ENCODE measurements around the gene TOP3B.

The TOP3B gene

DNA sequence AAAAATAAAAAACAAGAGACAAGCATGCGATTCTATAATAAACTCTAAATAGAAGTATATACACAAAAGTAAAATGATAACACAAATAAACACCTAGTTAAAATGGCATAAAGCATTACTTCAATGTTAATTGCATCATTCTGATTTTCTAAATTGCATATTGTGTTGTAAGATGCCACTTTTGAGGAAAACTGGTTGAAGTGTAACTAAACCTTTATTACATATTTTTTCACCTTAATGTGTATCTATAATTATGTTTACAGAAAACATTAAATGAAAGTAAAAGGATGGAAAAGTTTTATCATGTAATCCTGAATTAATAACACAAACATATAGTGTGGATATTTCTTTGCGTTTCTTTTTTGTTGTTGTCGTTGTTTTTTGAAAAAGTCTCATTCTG is 45.4 kb upstream of the TOP3B start:
- peak overlapping the region; percentile 75 for H3K4me2 ChIP-seq (ENCODE audit: low read depth, low read length, poor library complexity, severe bottlenecking)
- H3K4me3 ChIP-seq (ENCODE audit: insufficient read depth, low read length, poor library complexity, severe bottlenecking) = no peak overlapping the region
- no peaks in the 10 kb centered on the region for H3K27me3 ChIP-seq (ENCODE audit: low read length)

DNA sequence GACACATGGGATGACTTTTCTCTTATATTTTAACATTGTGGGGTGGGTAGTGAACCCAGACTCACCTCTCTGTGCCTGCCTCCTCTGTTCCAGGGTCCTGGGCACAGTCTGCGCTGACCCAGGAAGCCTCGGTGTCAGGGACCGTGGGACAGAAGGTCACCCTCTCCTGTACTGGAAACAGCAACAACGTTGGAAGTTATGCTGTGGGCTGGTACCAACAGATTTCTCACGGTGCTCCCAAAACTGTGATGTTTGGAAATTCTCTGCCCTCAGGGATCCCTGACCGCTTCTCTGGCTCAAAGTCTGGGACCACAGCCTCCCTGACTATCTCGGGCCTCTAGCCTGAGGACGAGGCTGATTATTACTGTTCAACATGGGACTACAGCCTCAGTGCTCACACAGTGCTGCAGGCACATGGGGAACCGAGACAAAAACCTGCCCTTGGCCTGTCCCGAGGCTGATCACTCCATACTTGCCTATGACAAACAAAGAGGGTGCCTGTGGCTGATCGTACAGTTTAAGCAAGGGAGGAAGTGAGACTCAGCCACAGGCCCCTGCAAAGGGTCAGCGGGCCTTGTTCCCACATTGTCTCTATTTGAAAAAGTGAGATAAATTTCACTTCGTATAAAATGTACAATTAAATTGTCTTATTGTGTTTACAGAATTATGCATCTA is 43.7 kb upstream of the TOP3B start:
- Histone ChIP-seq H3K9me3 (ENCODE audit: insufficient read depth, low read length) (no peaks in the 10 kb centered on the region), H4K20me1 (ENCODE audit: low read depth, low read length) (no peaks in the 10 kb centered on the region), H3K9me2 (replicated peaks; ENCODE audit: insufficient read depth, low read length) (no peaks in the 10 kb centered on the region), H3F3A (ENCODE audit: insufficient read depth) (peaks cover 41% of the 10 kb centered on the region), H3K27me3 (ENCODE audit: low read length) (no peaks in the 10 kb centered on the region), H3K9ac (ENCODE audit: low read length) (peak overlapping the region; percentile 64), H3K4me2 (ENCODE audit: low read depth, low read length, poor library complexity, severe bottlenecking) (peak overlapping the region; percentile 75), H2AFZ (ENCODE audit: low read depth, low read length, severe bottlenecking) (no peak overlapping the region), H3K79me2 (ENCODE audit: insufficient read depth, low read length) (peaks cover 20% of the 10 kb centered on the region; the same call in 1 of the 2 replicates), H3K27ac (ENCODE audit: low read depth, low read length) (peak overlapping the region; percentile 98), H3K36me3 (ENCODE audit: low read length) (peaks cover 2% of the 10 kb centered on the region; the same call in 1 of the 2 replicates), H3K4me3 (ENCODE audit: insufficient read depth, low read length, poor library complexity, severe bottlenecking) (peak overlapping the region; percentile 43)
- TF ChIP-seq, protein P1, sequence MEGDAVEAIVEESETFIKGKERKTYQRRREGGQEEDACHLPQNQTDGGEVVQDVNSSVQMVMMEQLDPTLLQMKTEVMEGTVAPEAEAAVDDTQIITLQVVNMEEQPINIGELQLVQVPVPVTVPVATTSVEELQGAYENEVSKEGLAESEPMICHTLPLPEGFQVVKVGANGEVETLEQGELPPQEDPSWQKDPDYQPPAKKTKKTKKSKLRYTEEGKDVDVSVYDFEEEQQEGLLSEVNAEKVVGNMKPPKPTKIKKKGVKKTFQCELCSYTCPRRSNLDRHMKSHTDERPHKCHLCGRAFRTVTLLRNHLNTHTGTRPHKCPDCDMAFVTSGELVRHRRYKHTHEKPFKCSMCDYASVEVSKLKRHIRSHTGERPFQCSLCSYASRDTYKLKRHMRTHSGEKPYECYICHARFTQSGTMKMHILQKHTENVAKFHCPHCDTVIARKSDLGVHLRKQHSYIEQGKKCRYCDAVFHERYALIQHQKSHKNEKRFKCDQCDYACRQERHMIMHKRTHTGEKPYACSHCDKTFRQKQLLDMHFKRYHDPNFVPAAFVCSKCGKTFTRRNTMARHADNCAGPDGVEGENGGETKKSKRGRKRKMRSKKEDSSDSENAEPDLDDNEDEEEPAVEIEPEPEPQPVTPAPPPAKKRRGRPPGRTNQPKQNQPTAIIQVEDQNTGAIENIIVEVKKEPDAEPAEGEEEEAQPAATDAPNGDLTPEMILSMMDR (IDR thresholded peaks at IDR 0.05; ENCODE audit: insufficient read depth, low read length, poor library complexity, severe bottlenecking) = no peak
- no peak for TF ChIP-seq EZH2phosphoT487 (conservative IDR thresholded peaks at IDR 0.05; ENCODE audit: low read length)

More for the DNA sequence above, 45.4 kb upstream of the TOP3B start:
- Histone ChIP-seq H3K9me2 (replicated peaks; ENCODE audit: insufficient read depth, low read length) (no peaks in the 10 kb centered on the region), H3F3A (ENCODE audit: insufficient read depth) (peaks cover 55% of the 10 kb centered on the region), H4K20me1 (ENCODE audit: low read depth, low read length) (no peaks in the 10 kb centered on the region), H3K36me3 (ENCODE audit: low read length) (no peaks in the 10 kb centered on the region; the same call in 1 of the 2 replicates), H3K79me2 (ENCODE audit: insufficient read depth, low read length) (peaks cover 27% of the 10 kb centered on the region), H3K27ac (ENCODE audit: low read depth, low read length) (peak overlapping the region; percentile 98), H2AFZ (ENCODE audit: low read depth, low read length, severe bottlenecking) (no peak overlapping the region), H3K9me3 (ENCODE audit: insufficient read depth, low read length) (no peaks in the 10 kb centered on the region), H3K9ac (ENCODE audit: low read length) (peak overlapping the region; percentile 26; the same call in 1 of the 2 replicates)
- TF ChIP-seq, protein P1 (IDR thresholded peaks at IDR 0.05; ENCODE audit: insufficient read depth, low read length, poor library complexity, severe bottlenecking) = no peak
- TF ChIP-seq EZH2phosphoT487 (conservative IDR thresholded peaks at IDR 0.05; ENCODE audit: low read length) = no peak

DNA sequence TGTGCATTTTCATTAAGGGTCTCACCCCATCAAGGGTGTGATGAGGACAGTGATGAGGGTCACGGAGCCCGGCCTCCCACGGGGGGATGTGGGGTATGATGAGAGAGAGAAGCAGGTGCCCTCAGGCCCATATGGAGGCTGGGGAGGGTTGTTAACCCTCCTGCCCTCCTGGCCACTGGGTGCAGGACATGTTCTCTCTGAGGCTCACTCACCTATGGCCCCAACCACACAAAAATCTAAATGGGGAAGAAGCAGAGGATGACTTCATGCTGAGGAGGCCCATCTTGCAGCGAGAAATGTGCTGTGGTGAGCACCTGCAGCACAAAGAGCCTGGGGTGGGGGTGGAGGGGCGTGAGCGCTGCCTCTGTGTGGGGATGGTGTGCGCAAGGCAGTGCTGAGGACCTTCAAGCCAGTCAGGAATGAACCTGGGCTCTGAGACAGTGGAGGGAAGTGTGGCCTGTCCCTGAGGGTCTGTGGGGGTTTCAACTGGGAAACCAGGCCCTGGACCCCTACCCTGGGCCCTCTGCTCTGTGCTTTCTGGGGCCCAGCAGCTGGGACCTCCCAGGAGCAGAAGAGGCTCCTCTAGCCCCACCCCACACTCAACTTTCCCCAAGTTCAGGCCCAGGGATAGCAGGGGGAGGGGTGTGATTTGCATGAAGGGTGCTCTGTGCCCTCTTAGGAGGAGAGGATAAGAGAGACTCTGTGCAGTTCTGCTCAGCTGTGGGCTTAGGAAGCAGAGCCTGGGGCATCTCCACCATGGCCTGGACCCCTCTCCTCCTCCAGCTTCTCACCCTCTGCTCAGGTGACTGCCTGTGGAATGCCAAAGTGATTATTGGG is 43.0 kb upstream of the TOP3B start:
- H3K27ac ChIP-seq (ENCODE audit: low read depth, low read length) = peak overlapping the region; percentile 98
- H3K79me2 ChIP-seq (ENCODE audit: insufficient read depth, low read length) = peaks cover 20% of the 10 kb centered on the region; the same call in 1 of the 2 replicates
- H3K9me2 ChIP-seq (replicated peaks; ENCODE audit: insufficient read depth, low read length) = no peaks in the 10 kb centered on the region
- H3K9ac ChIP-seq (ENCODE audit: low read length) = peak overlapping the region; percentile 64
- H2AFZ ChIP-seq (ENCODE audit: low read depth, low read length, severe bottlenecking) = no peak overlapping the region
- H3K4me2 ChIP-seq (ENCODE audit: low read depth, low read length, poor library complexity, severe bottlenecking) = peak overlapping the region; percentile 75
- H3K9me3 ChIP-seq (ENCODE audit: insufficient read depth, low read length) = no peaks in the 10 kb centered on the region
- peaks cover 2% of the 10 kb centered on the region; the same call in 1 of the 2 replicates for H3K36me3 ChIP-seq (ENCODE audit: low read length)
- no peaks in the 10 kb centered on the region for H4K20me1 ChIP-seq (ENCODE audit: low read depth, low read length)
- TF ChIP-seq, protein P1 (IDR thresholded peaks at IDR 0.05; ENCODE audit: insufficient read depth, low read length, poor library complexity, severe bottlenecking) = no peak
- TF ChIP-seq EZH2phosphoT487 (conservative IDR thresholded peaks at IDR 0.05; ENCODE audit: low read length) = no peak
- H3F3A ChIP-seq (ENCODE audit: insufficient read depth) = peaks cover 37% of the 10 kb centered on the region
- H3K4me3 ChIP-seq (ENCODE audit: insufficient read depth, low read length, poor library complexity, severe bottlenecking) = peak overlapping the region; percentile 43
- no peaks in the 10 kb centered on the region for H3K27me3 ChIP-seq (ENCODE audit: low read length)

Data from SU-DHL-6 (cell line).